Endothelial cell of umbilical vein (primary cell): ENCODE results near the gene SLC12A4. TPM values are rescaled to one million over a fixed set of nuclear protein-coding genes. Genes with fewer than 3 reads are reported as not detected.

ENCODE experiments used
- BruUV-seq: library from RNA; stranded (reverse); fragments of 400-500 nt; replicated peaks from 2 replicates; lab custom pipeline; 2021; lab: Mats Ljungman, UMichigan
- CTCF ChIA-PET: fragments of 300-600, 350-600 bp; sonication (Branson Sonifier 250); formaldehyde crosslinking; loops from one replicate; lab custom pipeline; 2021; ENCODE audit warnings: antibody characterized with exemption, inconsistent platforms; lab: Charles Lee
- POLR2A ChIA-PET: fragments of 300-600, 350-600 bp; sonication (Branson Sonifier 250); formaldehyde crosslinking; loops from one replicate; lab custom pipeline; 2021; ENCODE audit warnings: antibody characterized with exemption, inconsistent platforms; lab: Charles Lee
- DNase-seq: peaks from one replicate; pipeline ENCODE4 v3.0.0-alpha.2; 2011; ENCODE audit warnings: low read depth, low spot score
- FAIRE-seq: peaks from 2 replicates; lab custom pipeline; 2011; peaks lifted over from hg19 to GRCh38; lab: Jason Lieb, UNC
- H2AFZ ChIP-seq: 2 replicates; pipeline ENCODE4 v1.6.0; 2012; ENCODE audit warnings: low read depth, low read length, control low read depth, inconsistent platforms
- H3K27ac ChIP-seq: 2 replicates; pipeline ENCODE4 v1.5.1; 2011; ENCODE audit warnings: low read depth, mild to moderate bottlenecking, control low read depth, low read length, moderate library complexity; ENCODE audit not compliant: insufficient read depth
- H3K27me3 ChIP-seq, 2 experiments: 2 replicates each; pipeline versions ENCODE4 v1.6.0 to v1.6.1; 2011; ENCODE audit warnings: low read length in 2 of 2, mixed read lengths in 1 of 2; ENCODE audit not compliant: control insufficient read depth in 2 of 2, insufficient read depth in 2 of 2
- H3K36me3 ChIP-seq, 2 experiments: 2 replicates in 1 of 2; 3 replicates in 1 of 2; pipeline ENCODE4 v1.5.1; 2011; ENCODE audit warnings: low read length in 2 of 2, mild to moderate bottlenecking in 1 of 2, moderate library complexity in 1 of 2; ENCODE audit not compliant: control insufficient read depth in 2 of 2, insufficient read depth in 2 of 2; ENCODE audit errors: extremely low read depth in 1 of 2
- H3K4me1 ChIP-seq: 3 replicates; pipeline ENCODE4 v1.5.1; 2011; ENCODE audit warnings: mild to moderate bottlenecking, low read length; ENCODE audit not compliant: control insufficient read depth, insufficient read depth; ENCODE audit errors: extremely low read depth
- H3K4me2 ChIP-seq: 2 replicates; pipeline ENCODE4 v1.6.1; 2011; ENCODE audit warnings: low read length, control low read depth, mixed read lengths; ENCODE audit not compliant: insufficient read depth
- H3K4me3 ChIP-seq, 3 experiments: fragments of 200-600 bp in 1 of 3; sonication (generic), shearing (Covaris generic) in 1 of 3; replicated peaks in 1 of 3; 2 replicates each; pipeline ENCODE4 v1.5.1; 2011 to 2016; ENCODE audit warnings: control low read depth in 3 of 3, low read length in 3 of 3, mild to moderate bottlenecking in 2 of 3, inconsistent platforms in 1 of 3, low read depth in 1 of 3, moderate library complexity in 1 of 3; ENCODE audit not compliant: insufficient read depth in 1 of 3
- H3K79me2 ChIP-seq: 2 replicates; pipeline ENCODE4 v1.6.0; 2012; ENCODE audit warnings: low read length, inconsistent platforms; ENCODE audit not compliant: control insufficient read depth, insufficient read depth
- H3K9ac ChIP-seq: replicated peaks from 2 replicates; pipeline ENCODE3; 2011; ENCODE audit warnings: low read length, control low read depth; ENCODE audit not compliant: insufficient read depth; ENCODE audit errors: extremely low read depth
- H3K9me1 ChIP-seq: replicated peaks from 3 replicates; pipeline ENCODE4 v1.6.0; 2011; ENCODE audit warnings: mild to moderate bottlenecking, low read length; ENCODE audit not compliant: control insufficient read depth, insufficient read depth; ENCODE audit errors: extremely low read depth
- H3K9me3 ChIP-seq: replicated peaks from 2 replicates; pipeline ENCODE4 v1.5.1; 2012; ENCODE audit warnings: low read length, inconsistent platforms; ENCODE audit not compliant: control insufficient read depth, insufficient read depth
- H4K20me1 ChIP-seq: replicated peaks from 2 replicates; pipeline ENCODE3; 2011; ENCODE audit warnings: mild to moderate bottlenecking, low read length; ENCODE audit not compliant: control insufficient read depth, insufficient read depth; ENCODE audit errors: extremely low read depth
- EZH2 ChIP-seq: IDR thresholded peaks from 2 replicates; pipeline ENCODE4 v1.6.1; 2012; ENCODE audit warnings: borderline replicate concordance, low read depth, mild to moderate bottlenecking, moderate library complexity, low read length, inconsistent platforms; ENCODE audit not compliant: severe bottlenecking
- JUN ChIP-seq: IDR thresholded peaks from 2 replicates; pipeline ENCODE4 v1.6.1; 2011; ENCODE audit warnings: borderline replicate concordance, low read depth; ENCODE audit not compliant: insufficient read length, insufficient read depth
- POLR2A ChIP-seq: IDR thresholded peaks from 2 replicates; pipeline ENCODE4 v1.6.1; 2012; ENCODE audit warnings: low read depth, mild to moderate bottlenecking, control low read depth, low read length
- POLR2AphosphoS5 ChIP-seq: IDR thresholded peaks from 2 replicates; pipeline ENCODE4 v1.6.1; 2012; ENCODE audit warnings: low read depth, mild to moderate bottlenecking, control low read depth, low read length, moderate library complexity; ENCODE audit not compliant: insufficient read depth
- dilution Hi-C: fragments of 300-500 bp; cut with MboI; formaldehyde crosslinking; loops from one replicate; pipeline ENCODE4 v1.15.0; 2019; ENCODE audit warnings: low sequenced_read_pairs; ENCODE audit not compliant: extremely low pct_ligation_motif_present
- intact Hi-C: fragments of 100-400 bp; cut with micrococcal nuclease; formaldehyde crosslinking; loops from one replicate; pipeline ENCODE4 v1.10.0; 2022
- polyA plus RNA-seq, 4 experiments: library from polyadenylated mRNA; depleted of rRNA in 3 of 4; stranded (reverse) in 3 of 4; unstranded in 1 of 4; fragments of >200 nt; gene quantifications; 2 replicates each; pipeline versions ENCODE4 v1.2.1 to v1.2.3, GENCODE V29; 2011 to 2012; ENCODE audit warnings: missing spikeins in 1 of 4
- total RNA-seq: library from RNA; stranded (reverse); gene quantifications from 2 replicates; pipeline ENCODE4 v1.2.3, GENCODE V29; 2021
- TF ChIP-seq, protein P1 (sequence below): IDR thresholded peaks from 2 replicates; pipeline ENCODE4 v1.6.1; 2011; ENCODE audit not compliant: insufficient read depth, insufficient read length
- TF ChIP-seq, protein P2 (sequence below), 2 donors: IDR thresholded peaks; 1 replicate in 1 of 2; 2 replicates in 1 of 2; pipeline ENCODE4 v1.5.1; 2011; ENCODE audit warnings: low read length in 2 of 2, mild to moderate bottlenecking in 2 of 2, moderate library complexity in 2 of 2, control low read depth in 1 of 2, inconsistent platforms in 1 of 2, low read depth in 1 of 2; ENCODE audit not compliant: insufficient read depth in 1 of 2; ENCODE audit errors: extremely low read depth in 1 of 2

SLC12A4 gene
- total and polyA plus RNA-seq, 2 donors (not counting 3 experiments of a cell fraction or from before 2014, with no cell fraction given): 110 to 114 TPM

DNA sequence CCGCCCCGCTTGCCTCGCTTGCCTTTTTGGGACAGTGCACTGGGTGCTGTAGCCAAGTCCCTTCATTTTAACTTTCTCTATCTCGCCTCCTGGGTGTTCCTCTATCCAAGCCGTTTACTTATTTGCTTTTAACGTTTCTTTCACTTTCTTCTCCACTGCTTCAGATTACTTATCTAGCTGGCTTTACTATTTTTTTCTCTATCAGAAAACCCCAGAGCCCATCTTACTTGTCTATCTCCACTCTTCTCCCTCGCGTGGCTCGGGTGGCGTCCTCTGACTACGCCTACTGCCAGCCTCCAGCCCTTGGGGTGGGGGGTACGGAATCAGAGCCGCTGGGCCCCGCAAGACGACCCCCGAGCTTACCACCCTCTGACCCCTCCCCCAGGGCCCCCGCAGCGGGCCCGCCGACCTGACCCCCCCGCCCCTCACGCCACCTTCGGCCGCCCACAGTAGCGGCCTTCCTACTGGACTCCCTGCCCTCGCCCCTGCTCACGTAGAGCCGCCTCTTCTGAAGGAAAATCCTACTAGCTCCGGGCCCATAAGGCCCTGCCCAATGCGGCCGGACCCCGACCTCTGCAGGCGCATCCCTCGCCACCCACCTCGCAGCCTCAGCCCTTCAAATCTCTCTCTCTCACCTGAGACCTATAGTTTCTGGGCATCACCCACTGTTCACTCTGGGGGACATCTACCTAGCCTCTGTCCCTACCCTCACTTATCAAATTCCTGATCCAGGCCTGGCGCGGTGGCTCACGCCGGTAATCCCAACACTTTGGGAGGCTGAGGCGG is 1.0 kb upstream of the SLC12A4 start:
- Histone ChIP-seq H3K27me3 (no peaks in the 10 kb centered on the region), H3K9ac (peak overlapping the region; percentile 91), H3K4me1 (peaks cover 22% of the 10 kb centered on the region), H3K9me1 (no peaks in the 10 kb centered on the region), H3K4me2 (peak overlapping the region; percentile 78), H3K79me2 (peaks cover 37% of the 10 kb centered on the region), H4K20me1 (no peaks in the 10 kb centered on the region), H3K9me3 (no peaks in the 10 kb centered on the region), H3K27ac (peak overlapping the region; percentile 70), H2AFZ (peak overlapping the region; percentile 77), H3K4me3 (peak overlapping the region; percentile 49 to 97 (median 92)), H3K36me3 (no peaks in the 10 kb centered on the region)
- TF ChIP-seq, protein P1, sequence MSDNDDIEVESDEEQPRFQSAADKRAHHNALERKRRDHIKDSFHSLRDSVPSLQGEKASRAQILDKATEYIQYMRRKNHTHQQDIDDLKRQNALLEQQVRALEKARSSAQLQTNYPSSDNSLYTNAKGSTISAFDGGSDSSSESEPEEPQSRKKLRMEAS: no peak
- no peak for TF ChIP-seq POLR2AphosphoS5
- TF ChIP-seq POLR2A: no peak
- TF ChIP-seq, protein P2, sequence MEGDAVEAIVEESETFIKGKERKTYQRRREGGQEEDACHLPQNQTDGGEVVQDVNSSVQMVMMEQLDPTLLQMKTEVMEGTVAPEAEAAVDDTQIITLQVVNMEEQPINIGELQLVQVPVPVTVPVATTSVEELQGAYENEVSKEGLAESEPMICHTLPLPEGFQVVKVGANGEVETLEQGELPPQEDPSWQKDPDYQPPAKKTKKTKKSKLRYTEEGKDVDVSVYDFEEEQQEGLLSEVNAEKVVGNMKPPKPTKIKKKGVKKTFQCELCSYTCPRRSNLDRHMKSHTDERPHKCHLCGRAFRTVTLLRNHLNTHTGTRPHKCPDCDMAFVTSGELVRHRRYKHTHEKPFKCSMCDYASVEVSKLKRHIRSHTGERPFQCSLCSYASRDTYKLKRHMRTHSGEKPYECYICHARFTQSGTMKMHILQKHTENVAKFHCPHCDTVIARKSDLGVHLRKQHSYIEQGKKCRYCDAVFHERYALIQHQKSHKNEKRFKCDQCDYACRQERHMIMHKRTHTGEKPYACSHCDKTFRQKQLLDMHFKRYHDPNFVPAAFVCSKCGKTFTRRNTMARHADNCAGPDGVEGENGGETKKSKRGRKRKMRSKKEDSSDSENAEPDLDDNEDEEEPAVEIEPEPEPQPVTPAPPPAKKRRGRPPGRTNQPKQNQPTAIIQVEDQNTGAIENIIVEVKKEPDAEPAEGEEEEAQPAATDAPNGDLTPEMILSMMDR (IDR thresholded peaks at IDR 0.05; ENCODE audit: extremely low read depth in 1 of 2, insufficient read depth in 1 of 2, low read depth in 1 of 2, low read length in 2 of 2): no peak
- no peak for TF ChIP-seq JUN
- TF ChIP-seq EZH2: no peak
- intact Hi-C loops (no loop called here), dilution Hi-C loops (no loop called here)
- ChIA-PET CTCF (interaction anchor here (1.0 to 1.3 kb wide), 3 partner anchors 11 to 153 kb away, joined by 3 to 6 read pairs (median 3); no protein-coding TSS in a partner anchor), POLR2A (no interaction called here)
- DNase-seq: peak; percentile 20
- no peak for FAIRE-seq
- no TSS peak for BruUV-seq
